ENCODE data around the gene IFITM10. TPM values are rescaled to one million over a fixed set of nuclear protein-coding genes. Genes with fewer than 3 reads are reported as not detected.

IFITM10 gene
- total RNA-seq, 1 experiment from 2014 or later, result 18.0 TPM

- H3K27ac ChIP-seq (ENCODE audit: low read length), result peak overlapping the region; percentile 51
- intact Hi-C loops (cut with micrococcal nuclease; ENCODE audit: unreplicated experiment) (no loop called here), in situ Hi-C loops (cut with HindIII; ENCODE audit: low pct_unique_long_range_greater_than_20kb, low sequenced_read_pairs) (no loop called here)
- H3K4me1 ChIP-seq (ENCODE audit: control insufficient read depth, insufficient read depth, low read length), result peaks cover 49% of the 10 kb centered on the region
- H3K27me3 ChIP-seq (ENCODE audit: control insufficient read depth, insufficient read depth, low read length), result no peaks in the 10 kb centered on the region
- ATAC-seq (no peak), DNase-seq (ENCODE audit: low read depth, low spot score) (no peak)
- H3K4me3 ChIP-seq (ENCODE audit: low read depth in 2 of 2, low read length in 2 of 2), result no peak overlapping the region
- POLR2A ChIA-PET, result no interaction called here
- H3K36me3 ChIP-seq (ENCODE audit: control insufficient read depth, insufficient read depth, low read length), result no peaks in the 10 kb centered on the region
- TF ChIP-seq SIN3A (IDR thresholded peaks at IDR 0.05; ENCODE audit: borderline replicate concordance, insufficient read depth, low read depth, low read length), result no peak
- TF ChIP-seq, protein P1, sequence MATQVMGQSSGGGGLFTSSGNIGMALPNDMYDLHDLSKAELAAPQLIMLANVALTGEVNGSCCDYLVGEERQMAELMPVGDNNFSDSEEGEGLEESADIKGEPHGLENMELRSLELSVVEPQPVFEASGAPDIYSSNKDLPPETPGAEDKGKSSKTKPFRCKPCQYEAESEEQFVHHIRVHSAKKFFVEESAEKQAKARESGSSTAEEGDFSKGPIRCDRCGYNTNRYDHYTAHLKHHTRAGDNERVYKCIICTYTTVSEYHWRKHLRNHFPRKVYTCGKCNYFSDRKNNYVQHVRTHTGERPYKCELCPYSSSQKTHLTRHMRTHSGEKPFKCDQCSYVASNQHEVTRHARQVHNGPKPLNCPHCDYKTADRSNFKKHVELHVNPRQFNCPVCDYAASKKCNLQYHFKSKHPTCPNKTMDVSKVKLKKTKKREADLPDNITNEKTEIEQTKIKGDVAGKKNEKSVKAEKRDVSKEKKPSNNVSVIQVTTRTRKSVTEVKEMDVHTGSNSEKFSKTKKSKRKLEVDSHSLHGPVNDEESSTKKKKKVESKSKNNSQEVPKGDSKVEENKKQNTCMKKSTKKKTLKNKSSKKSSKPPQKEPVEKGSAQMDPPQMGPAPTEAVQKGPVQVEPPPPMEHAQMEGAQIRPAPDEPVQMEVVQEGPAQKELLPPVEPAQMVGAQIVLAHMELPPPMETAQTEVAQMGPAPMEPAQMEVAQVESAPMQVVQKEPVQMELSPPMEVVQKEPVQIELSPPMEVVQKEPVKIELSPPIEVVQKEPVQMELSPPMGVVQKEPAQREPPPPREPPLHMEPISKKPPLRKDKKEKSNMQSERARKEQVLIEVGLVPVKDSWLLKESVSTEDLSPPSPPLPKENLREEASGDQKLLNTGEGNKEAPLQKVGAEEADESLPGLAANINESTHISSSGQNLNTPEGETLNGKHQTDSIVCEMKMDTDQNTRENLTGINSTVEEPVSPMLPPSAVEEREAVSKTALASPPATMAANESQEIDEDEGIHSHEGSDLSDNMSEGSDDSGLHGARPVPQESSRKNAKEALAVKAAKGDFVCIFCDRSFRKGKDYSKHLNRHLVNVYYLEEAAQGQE (IDR thresholded peaks at IDR 0.05; ENCODE audit: insufficient read depth in 1 of 2, low read depth in 2 of 2, low read length in 1 of 2), result no peak
- no peak for TF ChIP-seq TCF7L2 (IDR thresholded peaks at IDR 0.05; ENCODE audit: low read depth, low read length)
- TF ChIP-seq CTCF (IDR thresholded peaks at IDR 0.05), result no peak
- no peak for TF ChIP-seq POLR2AphosphoS5 (IDR thresholded peaks at IDR 0.05; ENCODE audit: low read depth, low read length)
- CTCF ChIA-PET, result no interaction called here
- BruUV-seq (replicated peaks), result no TSS peak
- H3K9me3 ChIP-seq (ENCODE audit: control insufficient read depth, insufficient read depth, low read depth, low read length), result no peaks in the 10 kb centered on the region
Measured at GRCh38 chr11:1767399-1768140, 17.2 kb upstream of the IFITM10 start.

DNA sequence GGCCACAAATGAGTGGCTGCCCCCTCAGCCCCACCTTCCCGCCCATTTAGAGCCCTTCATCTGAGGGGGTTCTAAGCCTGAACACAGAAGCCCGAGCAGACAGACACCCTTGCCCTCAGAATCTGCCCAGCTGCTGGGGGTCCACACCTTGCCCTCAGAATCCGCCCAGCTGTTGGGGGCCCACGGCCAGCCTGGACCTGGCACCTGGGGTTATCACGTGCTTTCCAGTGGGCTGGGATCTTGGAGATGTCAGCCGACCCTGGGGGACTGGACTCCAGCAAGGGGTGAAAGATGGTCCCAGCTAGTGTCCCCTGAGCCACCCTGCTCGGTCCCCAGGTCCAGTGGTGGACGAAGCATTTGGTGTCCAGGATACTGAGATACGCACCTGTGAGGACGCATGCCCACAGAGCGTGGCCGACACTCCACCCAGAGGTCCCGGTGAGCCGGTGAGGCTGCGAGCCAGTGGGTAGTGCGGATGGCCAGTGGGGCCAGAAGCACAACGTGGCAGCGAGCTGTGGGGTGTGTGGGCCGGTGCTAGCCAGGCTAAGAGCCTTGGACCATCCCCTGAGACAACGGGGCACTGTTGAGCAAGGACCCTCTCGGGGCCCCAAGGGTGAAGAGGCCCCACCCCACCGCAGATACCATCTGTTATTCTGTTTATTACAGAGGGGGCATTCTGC, 16.5 kb upstream of the IFITM10 start:
- H3K4me1 ChIP-seq (ENCODE audit: control insufficient read depth, insufficient read depth, low read length), result peaks cover 49% of the 10 kb centered on the region
- no peak for ATAC-seq
- in situ Hi-C loops (cut with HindIII; ENCODE audit: low pct_unique_long_range_greater_than_20kb, low sequenced_read_pairs), result no loop called here
- peak overlapping the region; percentile 67 for H3K27ac ChIP-seq (ENCODE audit: low read length)
- intact Hi-C loops (cut with micrococcal nuclease; ENCODE audit: unreplicated experiment), result no loop called here
- H3K4me3 ChIP-seq (ENCODE audit: low read depth in 2 of 2, low read length in 2 of 2), result no peak overlapping the region
- CTCF ChIA-PET, result interaction anchor here (0.7 kb wide), 2 partner anchors 60 to 136 kb away, joined by 3 read pairs; no protein-coding TSS in a partner anchor
- H3K9me3 ChIP-seq (ENCODE audit: control insufficient read depth, insufficient read depth, low read depth, low read length), result no peaks in the 10 kb centered on the region
- no peak for DNase-seq (ENCODE audit: low read depth, low spot score)
- H3K27me3 ChIP-seq (ENCODE audit: control insufficient read depth, insufficient read depth, low read length), result no peaks in the 10 kb centered on the region
- BruUV-seq (replicated peaks), result no TSS peak
- POLR2A ChIA-PET, result no interaction called here
- H3K36me3 ChIP-seq (ENCODE audit: control insufficient read depth, insufficient read depth, low read length), result no peaks in the 10 kb centered on the region
- no peak for TF ChIP-seq CTCF (IDR thresholded peaks at IDR 0.05)
- TF ChIP-seq TCF7L2 (IDR thresholded peaks at IDR 0.05; ENCODE audit: low read depth, low read length), result no peak
- TF ChIP-seq, protein P1 (IDR thresholded peaks at IDR 0.05; ENCODE audit: insufficient read depth in 1 of 2, low read depth in 2 of 2, low read length in 1 of 2), result no peak
- no peak for TF ChIP-seq SIN3A (IDR thresholded peaks at IDR 0.05; ENCODE audit: borderline replicate concordance, insufficient read depth, low read depth, low read length)
- TF ChIP-seq POLR2AphosphoS5 (IDR thresholded peaks at IDR 0.05; ENCODE audit: low read depth, low read length), result no peak

Measured in Panc1 (cell line).